ENCODE measurements around the gene GCFC2. TPM values are rescaled to one million over a fixed set of nuclear protein-coding genes. Genes with fewer than 3 reads are reported as not detected.
"Not testable (repeated sequence)": the region's sequence is repeated elsewhere in the genome, so short reads cannot be mapped to it uniquely, and the experiment has no call there.

Gene GCFC2
- total and polyA plus RNA-seq, 4 donors: 10.4 to 28.2 (median 17.2) TPM

DNA sequence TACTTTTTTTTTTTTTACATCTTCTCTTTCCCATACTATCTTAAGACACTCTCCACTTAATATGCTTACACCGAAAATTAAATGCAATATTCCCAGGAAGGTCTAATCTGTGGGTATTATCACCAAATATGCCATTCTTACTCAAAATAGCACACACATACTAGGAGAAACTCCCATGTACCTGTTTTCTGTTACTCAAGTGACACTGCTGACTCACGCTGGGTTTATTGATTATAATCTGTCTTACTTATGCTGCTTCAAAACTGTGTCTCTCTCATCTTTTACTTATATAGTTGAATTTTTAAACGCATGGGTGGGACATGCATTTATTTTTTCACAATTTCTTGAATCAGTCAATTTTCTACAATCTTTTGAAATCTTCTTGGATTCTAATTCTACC is 34.3 kb downstream of the GCFC2 start:
- Histone ChIP-seq H3K9me3 (ENCODE audit: control insufficient read depth in 4 of 4, low read length in 3 of 4) (no peaks in the 10 kb centered on the region), H3K27me3 (ENCODE audit: control insufficient read depth in 4 of 4, insufficient read depth in 4 of 4, low read length in 3 of 4) (no peaks in the 10 kb centered on the region), H3K4me3 (ENCODE audit: low read depth in 1 of 3, low read length in 3 of 3) (no peak overlapping the region), H3K4me1 (ENCODE audit: control insufficient read depth in 4 of 4, insufficient read depth in 4 of 4, low read length in 3 of 4) (peaks cover 3 to 16% (median 11%) of the 10 kb centered on the region in 4 donors), H3K27ac (ENCODE audit: low read depth in 1 of 2, low read length in 2 of 2) (no peak overlapping the region), H3K9ac (ENCODE audit: low read depth in 1 of 2, low read length in 2 of 2) (no peak overlapping the region), H3K36me3 (ENCODE audit: control insufficient read depth in 4 of 4, insufficient read depth in 3 of 4, low read depth in 1 of 4, low read length in 3 of 4) (peaks cover 0 to 20% (median 9%) of the 10 kb centered on the region in 4 donors)
- TF ChIP-seq ATF3 (IDR thresholded peaks at IDR 0.05): no peak
- no peak for TF ChIP-seq EGR1 (IDR thresholded peaks at IDR 0.05; ENCODE audit: low read depth in 2 of 2)
- TF ChIP-seq, protein P1, sequence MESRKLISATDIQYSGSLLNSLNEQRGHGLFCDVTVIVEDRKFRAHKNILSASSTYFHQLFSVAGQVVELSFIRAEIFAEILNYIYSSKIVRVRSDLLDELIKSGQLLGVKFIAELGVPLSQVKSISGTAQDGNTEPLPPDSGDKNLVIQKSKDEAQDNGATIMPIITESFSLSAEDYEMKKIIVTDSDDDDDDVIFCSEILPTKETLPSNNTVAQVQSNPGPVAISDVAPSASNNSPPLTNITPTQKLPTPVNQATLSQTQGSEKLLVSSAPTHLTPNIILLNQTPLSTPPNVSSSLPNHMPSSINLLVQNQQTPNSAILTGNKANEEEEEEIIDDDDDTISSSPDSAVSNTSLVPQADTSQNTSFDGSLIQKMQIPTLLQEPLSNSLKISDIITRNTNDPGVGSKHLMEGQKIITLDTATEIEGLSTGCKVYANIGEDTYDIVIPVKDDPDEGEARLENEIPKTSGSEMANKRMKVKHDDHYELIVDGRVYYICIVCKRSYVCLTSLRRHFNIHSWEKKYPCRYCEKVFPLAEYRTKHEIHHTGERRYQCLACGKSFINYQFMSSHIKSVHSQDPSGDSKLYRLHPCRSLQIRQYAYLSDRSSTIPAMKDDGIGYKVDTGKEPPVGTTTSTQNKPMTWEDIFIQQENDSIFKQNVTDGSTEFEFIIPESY (IDR thresholded peaks at IDR 0.05): no peak
- WGBS: 84% methylated on average over 3 of the region's 3 CpGs
- DNase-seq (ENCODE audit: low spot score): no peak

DNA sequence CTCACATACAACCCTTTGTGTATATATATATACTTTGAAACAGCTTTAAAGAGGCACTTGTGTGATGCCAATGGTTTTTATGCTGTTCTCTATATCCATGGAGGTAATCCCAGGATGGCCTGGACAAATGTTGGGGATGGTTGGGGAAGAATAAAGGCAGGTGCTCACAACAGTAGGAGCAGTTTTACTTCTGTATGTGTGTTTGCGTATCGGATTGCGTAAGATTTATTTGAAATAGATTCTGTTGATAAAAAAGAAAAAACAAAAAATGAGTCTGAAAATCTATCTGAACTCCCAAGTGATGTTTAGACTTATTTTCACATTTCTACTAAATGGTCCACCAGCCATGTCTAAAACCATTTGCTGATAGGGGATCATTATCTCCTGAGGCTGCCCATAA is 34.8 kb downstream of the GCFC2 start:
- peaks cover 3 to 16% (median 11%) of the 10 kb centered on the region in 4 donors for H3K4me1 ChIP-seq (ENCODE audit: control insufficient read depth in 4 of 4, insufficient read depth in 4 of 4, low read length in 3 of 4)
- no peak overlapping the region for H3K27ac ChIP-seq (ENCODE audit: low read depth in 1 of 2, low read length in 2 of 2)
- H3K9me3 ChIP-seq (ENCODE audit: control insufficient read depth in 4 of 4, low read length in 3 of 4): no peaks in the 10 kb centered on the region
- no peak overlapping the region for H3K4me3 ChIP-seq (ENCODE audit: low read depth in 1 of 3, low read length in 3 of 3)
- H3K36me3 ChIP-seq (ENCODE audit: control insufficient read depth in 4 of 4, insufficient read depth in 3 of 4, low read depth in 1 of 4, low read length in 3 of 4): peaks cover 1 to 23% (median 12%) of the 10 kb centered on the region in 4 donors
- DNase-seq (ENCODE audit: low spot score): no peak
- H3K9ac ChIP-seq (ENCODE audit: low read depth in 1 of 2, low read length in 2 of 2): no peak overlapping the region
- TF ChIP-seq FOXA2 (IDR thresholded peaks at IDR 0.05): no peak
- no peak for TF ChIP-seq HNF4A (conservative IDR thresholded peaks at IDR 0.05)
- no peak for TF ChIP-seq ATF3 (IDR thresholded peaks at IDR 0.05)
- TF ChIP-seq MAX (IDR thresholded peaks at IDR 0.05): no peak
- TF ChIP-seq TAF1 (conservative IDR thresholded peaks at IDR 0.05): no peak
- TF ChIP-seq SP1 (IDR thresholded peaks at IDR 0.05): no peak
- TF ChIP-seq, protein P2, sequence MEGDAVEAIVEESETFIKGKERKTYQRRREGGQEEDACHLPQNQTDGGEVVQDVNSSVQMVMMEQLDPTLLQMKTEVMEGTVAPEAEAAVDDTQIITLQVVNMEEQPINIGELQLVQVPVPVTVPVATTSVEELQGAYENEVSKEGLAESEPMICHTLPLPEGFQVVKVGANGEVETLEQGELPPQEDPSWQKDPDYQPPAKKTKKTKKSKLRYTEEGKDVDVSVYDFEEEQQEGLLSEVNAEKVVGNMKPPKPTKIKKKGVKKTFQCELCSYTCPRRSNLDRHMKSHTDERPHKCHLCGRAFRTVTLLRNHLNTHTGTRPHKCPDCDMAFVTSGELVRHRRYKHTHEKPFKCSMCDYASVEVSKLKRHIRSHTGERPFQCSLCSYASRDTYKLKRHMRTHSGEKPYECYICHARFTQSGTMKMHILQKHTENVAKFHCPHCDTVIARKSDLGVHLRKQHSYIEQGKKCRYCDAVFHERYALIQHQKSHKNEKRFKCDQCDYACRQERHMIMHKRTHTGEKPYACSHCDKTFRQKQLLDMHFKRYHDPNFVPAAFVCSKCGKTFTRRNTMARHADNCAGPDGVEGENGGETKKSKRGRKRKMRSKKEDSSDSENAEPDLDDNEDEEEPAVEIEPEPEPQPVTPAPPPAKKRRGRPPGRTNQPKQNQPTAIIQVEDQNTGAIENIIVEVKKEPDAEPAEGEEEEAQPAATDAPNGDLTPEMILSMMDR (IDR thresholded peaks at IDR 0.05; ENCODE audit: low read depth, low read length, missing input control): no peak
- no peak for TF ChIP-seq YY1 (IDR thresholded peaks at IDR 0.05)
- TF ChIP-seq JUND (IDR thresholded peaks at IDR 0.05): no peak
- WGBS: 61% methylated on average over 3 of the region's 3 CpGs
- H3K27me3 ChIP-seq (ENCODE audit: control insufficient read depth in 4 of 4, insufficient read depth in 4 of 4, low read length in 3 of 4): no peaks in the 10 kb centered on the region

GRCh38 chr2:75675423-75675822 is 35.3 kb downstream of the GCFC2 start:
- not testable (repeated sequence) for H3K9ac ChIP-seq (ENCODE audit: low read depth in 1 of 2, low read length in 2 of 2)
- WGBS: 78% methylated on average over 4 of the region's 4 CpGs

More at GRCh38 chr2:75675423-75675822, 35.3 kb downstream of the GCFC2 start:
- not testable (repeated sequence) for H3K4me3 ChIP-seq (ENCODE audit: low read depth in 1 of 3, low read length in 3 of 3); H3K27ac ChIP-seq (ENCODE audit: low read depth in 1 of 2, low read length in 2 of 2); DNase-seq (ENCODE audit: low spot score); H3K27me3 ChIP-seq (ENCODE audit: control insufficient read depth in 4 of 4, insufficient read depth in 4 of 4, low read length in 3 of 4); H3K9me3 ChIP-seq (ENCODE audit: control insufficient read depth in 4 of 4, low read length in 3 of 4)
- Histone ChIP-seq H3K36me3 (ENCODE audit: control insufficient read depth in 4 of 4, insufficient read depth in 3 of 4, low read depth in 1 of 4, low read length in 3 of 4) (peaks cover 1 to 21% (median 15%) of the 10 kb centered on the region in 4 donors), H3K4me1 (ENCODE audit: control insufficient read depth in 4 of 4, insufficient read depth in 4 of 4, low read length in 3 of 4) (peaks cover 3 to 16% (median 11%) of the 10 kb centered on the region in 4 donors)

Measured in liver (tissue), 9 donors.